ENCODE measurements around the gene WDR53.

- no peak for TF ChIP-seq POLR2A (IDR thresholded peaks at IDR 0.05)
- TF ChIP-seq CTCF (IDR thresholded peaks at IDR 0.05) = no peak
These were observed 36.2 kb upstream of the WDR53 start for GRCh38 chr3:196604548-196604947.
